D721Med (cell line): ENCODE measurements around the gene ALKBH6.
"Not testable (repeated sequence)": the region's sequence is repeated elsewhere in the genome, so short reads cannot be mapped to it uniquely, and the experiment has no call there.

Experiments
- DNase-seq: peaks from one replicate; pipeline ENCODE4 v3.0.0; 2011; ENCODE audit warnings: low spot score; ENCODE audit not compliant: insufficient read length
- FAIRE-seq: peaks from 2 replicates; lab custom pipeline; 2011; peaks lifted over from hg19 to GRCh38; lab: Jason Lieb, UNC
- TF ChIP-seq, protein P1 (sequence below): IDR thresholded peaks from 2 replicates; pipeline ENCODE4 v1.5.1; 2012; ENCODE audit warnings: mild to moderate bottlenecking, control low read depth; ENCODE audit not compliant: insufficient read depth; ENCODE audit errors: missing control alignments

ALKBH6 gene

GRCh38 chr19:35986111-35986510 is 27.9 kb downstream of the ALKBH6 start:
- TF ChIP-seq, protein P1, sequence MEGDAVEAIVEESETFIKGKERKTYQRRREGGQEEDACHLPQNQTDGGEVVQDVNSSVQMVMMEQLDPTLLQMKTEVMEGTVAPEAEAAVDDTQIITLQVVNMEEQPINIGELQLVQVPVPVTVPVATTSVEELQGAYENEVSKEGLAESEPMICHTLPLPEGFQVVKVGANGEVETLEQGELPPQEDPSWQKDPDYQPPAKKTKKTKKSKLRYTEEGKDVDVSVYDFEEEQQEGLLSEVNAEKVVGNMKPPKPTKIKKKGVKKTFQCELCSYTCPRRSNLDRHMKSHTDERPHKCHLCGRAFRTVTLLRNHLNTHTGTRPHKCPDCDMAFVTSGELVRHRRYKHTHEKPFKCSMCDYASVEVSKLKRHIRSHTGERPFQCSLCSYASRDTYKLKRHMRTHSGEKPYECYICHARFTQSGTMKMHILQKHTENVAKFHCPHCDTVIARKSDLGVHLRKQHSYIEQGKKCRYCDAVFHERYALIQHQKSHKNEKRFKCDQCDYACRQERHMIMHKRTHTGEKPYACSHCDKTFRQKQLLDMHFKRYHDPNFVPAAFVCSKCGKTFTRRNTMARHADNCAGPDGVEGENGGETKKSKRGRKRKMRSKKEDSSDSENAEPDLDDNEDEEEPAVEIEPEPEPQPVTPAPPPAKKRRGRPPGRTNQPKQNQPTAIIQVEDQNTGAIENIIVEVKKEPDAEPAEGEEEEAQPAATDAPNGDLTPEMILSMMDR: no peak
- no peak for DNase-seq
- no peak for FAIRE-seq

GRCh38 chr19:35983177-35983576 is 30.8 kb downstream of the ALKBH6 start:
- DNase-seq (no peak), FAIRE-seq (no peak)
- TF ChIP-seq, protein P1: no peak

- DNase-seq, FAIRE-seq: not testable (repeated sequence)
Observed at GRCh38 chr19:35980997-35981396, 33.0 kb downstream of the ALKBH6 start.

DNA sequence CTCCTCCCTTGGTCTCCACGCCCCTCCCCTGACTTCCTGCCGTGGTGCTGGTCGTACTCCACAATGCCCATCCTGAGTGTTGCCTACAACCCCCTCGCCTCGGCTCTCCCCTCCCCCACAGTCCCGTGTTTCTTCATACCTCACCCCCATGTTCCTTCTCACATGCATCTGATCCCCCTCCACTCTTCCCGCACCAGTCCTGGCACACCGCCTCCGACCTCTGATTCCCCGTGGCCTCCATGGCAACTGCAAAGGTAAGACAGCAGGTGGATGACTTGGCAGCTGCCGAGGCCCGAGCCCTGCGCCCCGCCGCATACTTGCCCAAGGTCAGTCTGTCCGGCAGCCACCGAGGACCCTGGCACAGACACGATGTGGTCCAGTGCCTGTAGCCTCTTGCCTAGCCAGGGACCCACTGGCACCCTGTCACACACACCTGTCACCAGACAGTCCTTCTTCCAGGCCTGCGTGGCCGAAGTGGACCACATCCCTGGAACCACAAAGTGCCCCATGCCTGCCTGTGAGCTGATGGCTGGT is 35.1 kb downstream of the ALKBH6 start:
- no peak for FAIRE-seq
- TF ChIP-seq, protein P1: no peak
- no peak for DNase-seq

GRCh38 chr19:35978271-35978670 is 35.7 kb downstream of the ALKBH6 start:
- DNase-seq: no peak
- TF ChIP-seq, protein P1: no peak
- FAIRE-seq: no peak

DNA sequence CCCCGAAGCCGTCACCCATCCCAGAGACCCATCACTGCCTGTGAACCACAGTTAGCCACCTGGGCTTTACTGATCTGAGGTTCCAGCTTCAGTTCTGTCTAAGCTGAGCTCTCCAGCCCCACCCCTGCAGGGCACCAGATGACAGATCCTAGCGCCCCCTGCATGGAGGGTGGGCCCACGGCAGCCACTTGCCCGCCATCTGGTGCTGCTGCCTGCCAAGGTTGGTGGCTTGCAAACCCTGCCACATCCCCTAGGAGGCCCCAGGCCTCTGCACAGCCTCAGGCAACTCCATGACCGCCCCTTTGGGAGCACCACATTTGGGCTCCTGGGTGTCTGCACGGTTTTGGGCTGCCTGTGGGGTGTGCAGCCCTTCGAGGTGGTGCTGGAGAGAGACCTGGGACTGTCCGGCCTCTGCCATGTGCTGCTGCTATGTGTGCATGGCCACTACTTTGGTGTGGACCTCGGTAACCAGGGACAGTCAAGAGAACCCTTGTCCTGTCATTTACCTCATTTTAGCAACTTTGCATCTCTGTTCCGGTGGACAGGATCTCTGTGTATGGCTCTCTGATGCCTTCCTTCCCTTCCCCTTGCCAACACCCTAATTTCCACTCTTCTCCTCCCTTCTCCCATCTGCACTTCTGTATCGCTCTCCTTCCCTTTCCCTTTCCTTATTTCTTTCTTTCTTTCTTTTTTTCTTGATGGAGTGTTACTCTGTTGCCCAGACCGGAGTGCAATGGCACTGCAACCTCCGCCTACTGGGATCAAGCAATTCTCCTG is 36.4 kb downstream of the ALKBH6 start:
- FAIRE-seq: no peak
- peak; percentile 46 for DNase-seq

GRCh38 chr19:35975608-35976214 is 38.3 kb downstream of the ALKBH6 start:
- FAIRE-seq (no peak), DNase-seq (no peak)
- TF ChIP-seq, protein P1: no peak

More for the DNA sequence above, 36.4 kb downstream of the ALKBH6 start:
- TF ChIP-seq, protein P1: peak; percentile 83
